GM20000 (cell line): ENCODE measurements around the gene ZNF860.

Experiments
- DNase-seq: peaks from one replicate; pipeline ENCODE4 v3.0.0; 2012; ENCODE audit warnings: low spot score
- CTCF ChIP-seq: IDR thresholded peaks from 2 replicates; pipeline ENCODE4 v1.5.1; 2012; ENCODE audit warnings: mild to moderate bottlenecking, control low read depth; ENCODE audit errors: extremely low read depth, missing control alignments

ZNF860 gene

GRCh38 chr3:31962801-31963205, 18.7 kb upstream of the ZNF860 start:
- DNase-seq, result no peak
- no peak for TF ChIP-seq CTCF

GRCh38 chr3:31966978-31967591, 14.5 kb upstream of the ZNF860 start:
- TF ChIP-seq CTCF, result no peak
- no peak for DNase-seq

- DNase-seq, result no peak
- no peak for TF ChIP-seq CTCF
Observed at GRCh38 chr3:31967592-31967991, 14.0 kb upstream of the ZNF860 start.

GRCh38 chr3:31968369-31968926, 13.1 kb upstream of the ZNF860 start:
- TF ChIP-seq CTCF, result no peak
- no peak for DNase-seq

- TF ChIP-seq CTCF, result no peak
- no peak for DNase-seq
Observed at GRCh38 chr3:31968927-31969418, 12.6 kb upstream of the ZNF860 start.

- no peak for TF ChIP-seq CTCF
- DNase-seq, result no peak
Observed at GRCh38 chr3:31971607-31972006, 9.9 kb upstream of the ZNF860 start.

GRCh38 chr3:31973081-31973480, 8.5 kb upstream of the ZNF860 start:
- no peak for DNase-seq
- TF ChIP-seq CTCF, result no peak
